Mucosa of descending colon (tissue), 3 donors: ENCODE results near the gene ZBTB25. TPM values are rescaled to one million over a fixed set of nuclear protein-coding genes. Genes with fewer than 3 reads are reported as not detected.

Source experiments
- ATAC-seq: fragments of 200-7000 bp; cut with Tn5 transposase; one replicate; pipeline ENCODE4 v1.9.1; 2020; ENCODE audit warnings: mild to moderate bottlenecking, moderate library complexity
- DNase-seq, 3 donors: peaks; one replicate each; pipeline ENCODE4 v3.0.0-alpha.2; 2020
- H3K36me3 ChIP-seq: fragments of 200-600 bp; one replicate; pipeline ENCODE4 v1.8.0; 2021; ENCODE audit warnings: low read depth, mild to moderate bottlenecking
- H3K4me1 ChIP-seq: fragments of 200-600 bp; one replicate; pipeline ENCODE4 v1.8.0; 2021; ENCODE audit warnings: low read depth, mild to moderate bottlenecking
- H3K4me3 ChIP-seq: fragments of 200-600 bp; one replicate; pipeline ENCODE4 v1.8.0; 2021; ENCODE audit warnings: mild to moderate bottlenecking
- H3K9me3 ChIP-seq: fragments of 200-600 bp; one replicate; pipeline ENCODE4 v1.8.0; 2021; ENCODE audit warnings: mild to moderate bottlenecking
- intact Hi-C, 2 donors: fragments of 100-400 bp; cut with DNase I in 1 of 2; cut with micrococcal nuclease in 1 of 2; formaldehyde crosslinking; loops; one replicate each; pipeline versions ENCODE4 v1.11.0 to v1.11.1; 2022; cut with DNase I, micrococcal nuclease
- total RNA-seq, 3 donors: library from RNA; stranded (reverse); fragmentation: NEBNext Ultra II Directional in 2 of 3; extraction: Animal tissue kit (Norgen Biotek cat#: 25700) in 2 of 3; gene quantifications; one replicate each; pipeline versions ENCODE4 v1.2.1 to v1.2.4, GENCODE V29; 2021 to 2023
- TF ChIP-seq, protein P1 (sequence below): fragments of 200-600 bp; IDR thresholded peaks from one replicate; pipeline ENCODE4 v1.8.0; 2022; ENCODE audit warnings: antibody characterized with exemption, mild to moderate bottlenecking
- donor health status: DM: no; HTN: no; CAD: no; lungs with moderate emphysema.
- donor health status: DM: no; HTN: no; CAD: no.
- donor health status: DM: no; HTN: yes; CAD: no.

The ZBTB25 gene
- total RNA-seq, 3 donors from 2014 or later: 6.1 to 14.4 (median 7.2) TPM

GRCh38 chr14:64423987-64424386 lies 79.7 kb downstream of the ZBTB25 start:
- no peak for DNase-seq

DNA sequence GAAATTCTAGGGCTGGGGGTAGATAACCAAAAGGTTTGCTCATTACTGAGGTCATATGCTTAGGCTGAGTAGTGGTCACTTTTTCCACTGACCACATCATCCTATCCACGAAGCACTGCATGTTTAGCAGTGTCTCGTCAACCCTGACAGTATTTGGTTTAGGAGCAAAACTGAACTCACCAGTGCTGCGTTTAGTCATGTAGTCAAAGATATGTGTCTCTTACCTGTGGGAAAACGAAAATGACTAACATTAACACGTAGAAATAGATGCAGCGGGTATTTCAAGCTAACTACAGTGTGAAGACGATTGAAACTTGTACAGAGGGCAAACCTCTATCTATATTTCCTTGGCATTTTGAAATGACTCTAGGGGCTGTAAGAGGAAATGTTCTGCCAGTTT lies 80.9 kb downstream of the ZBTB25 start:
- H3K9me3 ChIP-seq: no peaks in the 10 kb centered on the region
- TF ChIP-seq, protein P1, sequence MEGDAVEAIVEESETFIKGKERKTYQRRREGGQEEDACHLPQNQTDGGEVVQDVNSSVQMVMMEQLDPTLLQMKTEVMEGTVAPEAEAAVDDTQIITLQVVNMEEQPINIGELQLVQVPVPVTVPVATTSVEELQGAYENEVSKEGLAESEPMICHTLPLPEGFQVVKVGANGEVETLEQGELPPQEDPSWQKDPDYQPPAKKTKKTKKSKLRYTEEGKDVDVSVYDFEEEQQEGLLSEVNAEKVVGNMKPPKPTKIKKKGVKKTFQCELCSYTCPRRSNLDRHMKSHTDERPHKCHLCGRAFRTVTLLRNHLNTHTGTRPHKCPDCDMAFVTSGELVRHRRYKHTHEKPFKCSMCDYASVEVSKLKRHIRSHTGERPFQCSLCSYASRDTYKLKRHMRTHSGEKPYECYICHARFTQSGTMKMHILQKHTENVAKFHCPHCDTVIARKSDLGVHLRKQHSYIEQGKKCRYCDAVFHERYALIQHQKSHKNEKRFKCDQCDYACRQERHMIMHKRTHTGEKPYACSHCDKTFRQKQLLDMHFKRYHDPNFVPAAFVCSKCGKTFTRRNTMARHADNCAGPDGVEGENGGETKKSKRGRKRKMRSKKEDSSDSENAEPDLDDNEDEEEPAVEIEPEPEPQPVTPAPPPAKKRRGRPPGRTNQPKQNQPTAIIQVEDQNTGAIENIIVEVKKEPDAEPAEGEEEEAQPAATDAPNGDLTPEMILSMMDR: no peak
- H3K36me3 ChIP-seq: no peaks in the 10 kb centered on the region
- H3K4me1 ChIP-seq: no peaks in the 10 kb centered on the region
- DNase-seq (no peak), ATAC-seq (no peak)
- H3K4me3 ChIP-seq: no peak overlapping the region
- intact Hi-C loops: no loop called here

More at GRCh38 chr14:64423987-64424386, 79.7 kb downstream of the ZBTB25 start:
- Histone ChIP-seq H3K36me3 (no peaks in the 10 kb centered on the region), H3K9me3 (no peaks in the 10 kb centered on the region), H3K4me1 (no peaks in the 10 kb centered on the region), H3K4me3 (no peak overlapping the region)
- intact Hi-C loops: no loop called here
- TF ChIP-seq, protein P1: no peak
- ATAC-seq: no peak

- TF ChIP-seq, protein P1: no peak
- ATAC-seq (no peak), DNase-seq (no peak)
- H3K9me3 ChIP-seq: no peaks in the 10 kb centered on the region
- H3K4me3 ChIP-seq: no peak overlapping the region
- H3K36me3 ChIP-seq: no peaks in the 10 kb centered on the region
- intact Hi-C loops: no loop called here
- no peaks in the 10 kb centered on the region for H3K4me1 ChIP-seq
Observed at GRCh38 chr14:64422005-64422404, 81.6 kb downstream of the ZBTB25 start.

DNA sequence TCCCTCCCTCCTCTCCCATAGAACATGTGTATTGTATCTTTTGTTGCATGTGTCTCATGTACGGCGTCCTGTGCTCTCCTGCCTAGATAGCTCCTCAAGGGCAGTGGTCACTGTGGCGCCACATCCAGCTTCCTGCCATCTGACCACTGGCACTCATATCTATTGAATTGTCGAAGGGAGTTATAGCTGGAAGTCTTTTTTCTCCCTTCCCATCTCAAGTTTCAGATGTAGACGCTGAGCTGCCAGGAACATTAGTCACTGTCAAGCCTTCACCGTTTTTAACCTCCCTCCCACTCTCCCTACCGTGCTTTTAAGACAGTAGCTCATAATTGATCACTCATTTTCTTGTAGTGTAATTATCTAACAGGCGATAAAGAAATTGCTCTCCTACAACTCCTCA lies 82.5 kb downstream of the ZBTB25 start:
- H3K4me1 ChIP-seq: no peaks in the 10 kb centered on the region
- no peaks in the 10 kb centered on the region for H3K9me3 ChIP-seq
- DNase-seq: no peak
- no peak overlapping the region for H3K4me3 ChIP-seq
- TF ChIP-seq, protein P1: no peak
- intact Hi-C loops: no loop called here
- H3K36me3 ChIP-seq: no peaks in the 10 kb centered on the region
- no peak for ATAC-seq

GRCh38 chr14:64419003-64419402 lies 84.6 kb downstream of the ZBTB25 start:
- Histone ChIP-seq H3K36me3 (no peaks in the 10 kb centered on the region), H3K9me3 (no peaks in the 10 kb centered on the region), H3K4me3 (no peak overlapping the region), H3K4me1 (no peaks in the 10 kb centered on the region)
- no peak for ATAC-seq
- intact Hi-C loops: no loop called here
- TF ChIP-seq, protein P1: no peak
- no peak for DNase-seq

GRCh38 chr14:64417771-64418125 lies 85.9 kb downstream of the ZBTB25 start:
- TF ChIP-seq, protein P1: no peak
- no peak for ATAC-seq
- Histone ChIP-seq H3K4me3 (no peak overlapping the region), H3K4me1 (no peaks in the 10 kb centered on the region), H3K36me3 (no peaks in the 10 kb centered on the region), H3K9me3 (no peaks in the 10 kb centered on the region)
- intact Hi-C loops: no loop called here
- no peak for DNase-seq
